Tibial nerve (tissue), 4 donors: ENCODE measurements around the gene MAPKAP1.
A peak's percentile ranks its signal among the peaks of the same experiment; 100 is the strongest.

Experiments used
- CTCF ChIP-seq, 5 experiments: fragments of 200-600 bp in 3 of 5; fragments of 450-650 bp in 2 of 5; sonication (generic) in 3 of 5; IDR thresholded peaks; one replicate each; pipeline ENCODE4 v1.5.1; 2016 to 2019; ENCODE audit warnings: antibody characterized with exemption in 5 of 5, mild to moderate bottlenecking in 3 of 5, moderate library complexity in 2 of 5
- EP300 ChIP-seq, 2 donors: sonication (generic); formaldehyde crosslinking; IDR thresholded peaks; one replicate each; pipeline ENCODE4 v1.6.1; 2017; ENCODE audit warnings: antibody characterized with exemption in 2 of 2, mild to moderate bottlenecking in 1 of 2
- POLR2A ChIP-seq, 2 donors: fragments of 450-650 bp; IDR thresholded peaks; one replicate each; pipeline ENCODE4 v1.6.1; 2017; ENCODE audit warnings: antibody characterized with exemption in 2 of 2, mild to moderate bottlenecking in 2 of 2, moderate library complexity in 2 of 2

DNA sequence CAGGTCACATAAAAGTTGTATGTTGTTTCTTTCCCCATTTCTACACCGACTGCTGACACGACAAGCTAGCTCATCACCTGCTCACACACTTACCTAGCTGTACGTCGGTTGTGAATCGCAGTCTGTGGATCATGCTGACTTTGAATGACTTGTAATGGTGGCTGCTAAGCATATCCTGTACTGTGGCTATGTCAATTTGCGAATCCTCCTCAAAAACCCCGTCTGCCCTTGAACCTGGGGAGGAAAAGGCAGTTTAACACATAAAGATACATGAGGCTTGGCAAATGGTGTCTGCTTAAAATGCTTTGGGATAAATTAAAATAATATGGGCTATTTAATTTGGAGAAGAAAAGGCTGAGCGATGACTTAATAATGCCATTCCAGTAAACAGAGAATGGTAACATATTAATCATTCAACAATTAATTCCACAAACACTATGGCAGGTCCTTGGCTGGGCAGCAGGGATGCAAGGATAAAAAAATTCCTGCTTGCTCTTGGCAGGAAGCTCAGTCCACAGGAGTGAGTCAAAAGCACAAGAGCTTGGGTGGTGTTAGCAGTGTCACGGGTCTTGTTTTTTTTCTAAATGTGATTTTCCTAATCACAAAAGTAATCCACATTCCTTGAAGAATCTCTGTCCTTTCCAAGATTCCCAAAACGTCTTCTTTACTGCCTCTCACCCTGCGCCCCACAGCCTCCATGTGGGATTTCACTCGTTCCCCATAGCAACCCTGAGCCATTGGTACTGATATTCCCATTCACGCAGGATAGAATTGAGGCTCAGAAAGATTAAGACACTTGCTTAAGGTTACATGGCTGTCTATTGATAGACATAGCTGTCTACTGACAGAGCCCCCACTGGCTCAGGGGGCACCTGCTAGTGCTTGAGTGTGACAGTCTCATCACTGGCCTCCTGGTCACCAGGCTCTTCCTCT, 222.4 kb downstream of the MAPKAP1 start:
- no peak for TF ChIP-seq CTCF (IDR thresholded peaks at IDR 0.05)
- peak in 1 of 2 donors; percentile 27 for TF ChIP-seq EP300 (IDR thresholded peaks at IDR 0.05)
- TF ChIP-seq POLR2A (IDR thresholded peaks at IDR 0.05): no peak
